HG03139 (cell line): ENCODE measurements around the gene IFT172.

Source experiments
- ATAC-seq: cut with Tn5 transposase; IDR thresholded peaks from one replicate; pipeline ENCODE4 v1.9.1; 2021; ENCODE audit not compliant: unreplicated experiment

The IFT172 gene

GRCh38 chr2:27494944-27495554, 5.5 kb upstream of the IFT172 start, which contains the start of gene FNDC4:
FNDC4 (minus strand) TSS chr2:27495200; CDS start chr2:27494679, 521 bp downstream.
- no peak for ATAC-seq

- no peak for ATAC-seq
Observed at GRCh38 chr2:27494284-27494943, 4.9 kb upstream of the IFT172 start.

- ATAC-seq, result no peak
Observed at GRCh38 chr2:27493948-27494283, 4.4 kb upstream of the IFT172 start.

GRCh38 chr2:27492557-27492956, 3.0 kb upstream of the IFT172 start:
- no peak for ATAC-seq

- ATAC-seq, result peak; percentile 3
Observed at GRCh38 chr2:27489118-27489497, 435 bp downstream of the IFT172 start.

- no peak for ATAC-seq
Observed at GRCh38 chr2:27485496-27485895, 4.0 kb downstream of the IFT172 start.

- ATAC-seq, result no peak
Observed at GRCh38 chr2:27471961-27472360, 17.6 kb downstream of the IFT172 start.

- no peak for ATAC-seq
Observed at GRCh38 chr2:27464443-27464842, 25.1 kb downstream of the IFT172 start.

- no peak for ATAC-seq
Observed at GRCh38 chr2:27461118-27461517, 28.4 kb downstream of the IFT172 start.

GRCh38 chr2:27453968-27454367, 35.6 kb downstream of the IFT172 start:
- no peak for ATAC-seq

GRCh38 chr2:27451095-27451494, 38.4 kb downstream of the IFT172 start:
- no peak for ATAC-seq

GRCh38 chr2:27448381-27448780, 41.2 kb downstream of the IFT172 start:
- ATAC-seq, result no peak

- ATAC-seq, result no peak
Observed at GRCh38 chr2:27446057-27446456, 43.5 kb downstream of the IFT172 start.

- ATAC-seq, result no peak
Observed at GRCh38 chr2:27445615-27446014, 43.9 kb downstream of the IFT172 start.

GRCh38 chr2:27445155-27445554, 44.4 kb downstream of the IFT172 start:
- ATAC-seq, result no peak

- no peak for ATAC-seq
Observed at GRCh38 chr2:27442920-27443282, 46.6 kb downstream of the IFT172 start.

GRCh38 chr2:27441958-27442919, 47.3 kb downstream of the IFT172 start, which contains the start of gene KRTCAP3:
KRTCAP3 (plus strand) TSS chr2:27442381; CDS start chr2:27442413, 32 bp downstream.
- no peak for ATAC-seq

- no peak for ATAC-seq
Observed at GRCh38 chr2:27441226-27441926, 48.2 kb downstream of the IFT172 start.

- ATAC-seq, result no peak
Observed at GRCh38 chr2:27435628-27436027, 53.9 kb downstream of the IFT172 start.

GRCh38 chr2:27431395-27431794, 58.1 kb downstream of the IFT172 start:
- ATAC-seq, result no peak

GRCh38 chr2:27428978-27429541, 60.5 kb downstream of the IFT172 start:
- ATAC-seq, result peak; percentile 68
